Measurements from ENCODE around the gene INTS15. TPM values are rescaled to one million over a fixed set of nuclear protein-coding genes. Genes with fewer than 3 reads are reported as not detected.

INTS15 gene
- total RNA-seq = 6.7 and 9.0 TPM in 2 replicates

GRCh38 chr7:6589829-6590644 lies at the start of gene INTS15:
Gene INTS15, plus strand, starts transcription at chr7:6590021. Its CDS starts 263 bp downstream, at chr7:6590284.

GRCh38 chr7:6551016-6551511 lies 38.8 kb upstream of the INTS15 start, which contains the start of gene GRID2IP:
Gene GRID2IP, minus strand, starts transcription at chr7:6551461. Its CDS starts 25 bp downstream, at chr7:6551436.

GRCh38 chr7:6577369-6578113 lies 12.3 kb upstream of the INTS15 start, which contains the start of gene ZDHHC4:
Gene ZDHHC4, plus strand, starts transcription at chr7:6577454. Its CDS starts 3,108 bp downstream, at chr7:6580562.

GRCh38 chr7:6614953-6615722 lies 25.3 kb downstream of the INTS15 start, which contains the start of gene ZNF853:
Gene ZNF853, plus strand, starts transcription at chr7:6615610. Its CDS starts 565 bp downstream, at chr7:6616175.

GRCh38 chr7:6636741-6637543 lies 47.1 kb downstream of the INTS15 start, which contains the start of gene ZNF316:
Gene ZNF316, plus strand, starts transcription at chr7:6637318. Its CDS starts 5,092 bp downstream, at chr7:6642410.

Other genes with a start within 250 kb of the INTS15 start
- gene FAM220A, start 241.1 kb upstream of the INTS15 start, total RNA-seq = 19.6 and 27.9 TPM in 2 replicates
- gene RAC1, start 215.5 kb upstream of the INTS15 start, total RNA-seq = 32.7 and 87.8 TPM in 2 replicates
- gene DAGLB, start 142.1 kb upstream of the INTS15 start, total RNA-seq = 23.0 and 30.4 TPM in 2 replicates
- 247 and 307 TPM in 2 replicates for gene KDELR2, start 105.9 kb upstream of the INTS15 start, total RNA-seq
- gene GRID2IP, start 38.6 kb upstream of the INTS15 start, total RNA-seq = under 0.01 TPM in 1 of 2 replicates, not detected in the other
- gene ZDHHC4, start 12.6 kb upstream of the INTS15 start, total RNA-seq = 39.9 and 58.6 TPM in 2 replicates
- gene ZNF853, start 25.6 kb downstream of the INTS15 start, total RNA-seq = 0.19 and 0.28 TPM in 2 replicates
- gene ZNF316, start 47.3 kb downstream of the INTS15 start, total RNA-seq = 15.5 and 15.7 TPM in 2 replicates
- 14.6 and 26.8 TPM in 2 replicates for gene ZNF12, start 116.9 kb downstream of the INTS15 start, total RNA-seq
- 0.85 TPM in 1 of 2 replicates, not detected in the other for gene RSPH10B2, start 164.1 kb downstream of the INTS15 start, total RNA-seq
- gene CCZ1B, start 236.3 kb downstream of the INTS15 start, total RNA-seq = 27.0 and 30.7 TPM in 2 replicates

Measured in regular cardiac myocyte (primary cell).